B cell (primary cell): Measurements from ENCODE around the gene ERBB4. TPM values are rescaled to one million over a fixed set of nuclear protein-coding genes. Genes with fewer than 3 reads are reported as not detected.

Experiments used
- ATAC-seq: fragments of 200-7000 bp; cut with Tn5 transposase; one replicate; pipeline ENCODE4 v1.10.0; 2021; ENCODE audit warnings: low read depth, mild to moderate bottlenecking, moderate number of reproducible peaks, moderate library complexity
- CTCF ChIA-PET: fragments of 350-600 bp; sonication (Branson Sonifier 250); formaldehyde crosslinking; loops from one replicate; lab custom pipeline; 2021; ENCODE audit warnings: antibody characterized with exemption, inconsistent platforms; lab: Charles Lee
- POLR2A ChIA-PET: fragments of 350-600 bp; sonication (Branson Sonifier 250); formaldehyde crosslinking; loops from one replicate; lab custom pipeline; 2021; ENCODE audit warnings: antibody characterized with exemption; lab: Charles Lee
- DNase-seq: peaks from one replicate; pipeline ENCODE4 v3.0.0; 2013
- H2AFZ ChIP-seq: 2 replicates; pipeline ENCODE4 v1.6.1; 2012; ENCODE audit warnings: mild to moderate bottlenecking, low read depth, low read length; ENCODE audit not compliant: insufficient read depth, poor library complexity, severe bottlenecking
- H3K27ac ChIP-seq, 2 donors: 1 replicate in 1 of 2; 2 replicates in 1 of 2; pipeline ENCODE4 v1.5.1; 2012 to 2013; ENCODE audit warnings: low read length in 2 of 2, mild to moderate bottlenecking in 2 of 2, moderate library complexity in 1 of 2
- H3K27me3 ChIP-seq, 4 experiments: fragments of 200-600 bp in 1 of 4; sonication (generic) in 1 of 4; replicated peaks in 1 of 4; 1 replicate in 2 of 4; 2 replicates in 2 of 4; pipeline versions ENCODE4 v1.6.1 to v1.7.0; 2013 to 2016; ENCODE audit warnings: low read length in 3 of 4, mild to moderate bottlenecking in 2 of 4, mixed read lengths in 1 of 4, moderate library complexity in 1 of 4; ENCODE audit not compliant: insufficient read depth in 4 of 4, control insufficient read depth in 3 of 4; ENCODE audit errors: control extremely low read depth in 1 of 4
- H3K36me3 ChIP-seq, 2 experiments: replicated peaks in 1 of 2; 1 replicate in 1 of 2; 2 replicates in 1 of 2; pipeline versions ENCODE4 v1.6.1 to v1.7.1; 2013; ENCODE audit warnings: low read length in 1 of 2; ENCODE audit not compliant: insufficient read depth in 2 of 2, control insufficient read depth in 1 of 2; ENCODE audit errors: control extremely low read depth in 1 of 2, extremely low read depth in 1 of 2
- H3K4me1 ChIP-seq, 2 donors: fragments of 200-600 bp in 1 of 2; sonication (generic) in 1 of 2; 1 replicate in 1 of 2; 2 replicates in 1 of 2; pipeline versions ENCODE4 v1.5.1 to v1.6.1; 2013 to 2017; ENCODE audit warnings: low read length in 2 of 2; ENCODE audit not compliant: control insufficient read depth in 2 of 2, insufficient read depth in 2 of 2
- H3K4me2 ChIP-seq: replicated peaks from 2 replicates; pipeline ENCODE3; 2012; ENCODE audit warnings: mild to moderate bottlenecking, low read depth, low read length; ENCODE audit not compliant: poor library complexity, severe bottlenecking
- H3K4me3 ChIP-seq, 5 experiments: fragments of 200-600 bp in 1 of 5; sonication (generic) in 1 of 5; 1 replicate in 3 of 5; 2 replicates in 2 of 5; pipeline versions ENCODE4 v1.5.1 to v1.7.0; 2011 to 2016; ENCODE audit warnings: low read length in 4 of 5, mild to moderate bottlenecking in 4 of 5, low read depth in 2 of 5, control low read depth in 1 of 5, moderate library complexity in 1 of 5; ENCODE audit not compliant: insufficient read depth in 1 of 5; ENCODE audit errors: control extremely low read depth in 1 of 5, extremely low read depth in 1 of 5
- H3K79me2 ChIP-seq: fragments of 200-600 bp; sonication (generic); one replicate; pipeline ENCODE4 v1.6.0; 2016; ENCODE audit warnings: low read length; ENCODE audit not compliant: control insufficient read depth, insufficient read depth
- H3K9ac ChIP-seq: fragments of 200-600 bp; sonication (generic); 2 replicates; pipeline ENCODE4 v1.6.1; 2017; ENCODE audit warnings: mild to moderate bottlenecking, low read length, moderate library complexity
- H3K9me3 ChIP-seq, 3 donors: one replicate each; pipeline versions ENCODE4 v1.6.1 to v1.7.1; 2013; ENCODE audit warnings: low read length in 2 of 3; ENCODE audit not compliant: control insufficient read depth in 2 of 3, insufficient read depth in 1 of 3; ENCODE audit errors: control extremely low read depth in 1 of 3
- H4K20me1 ChIP-seq: 2 replicates; pipeline ENCODE4 v1.6.0; 2012; ENCODE audit warnings: mild to moderate bottlenecking, low read length; ENCODE audit not compliant: insufficient read depth, control insufficient read depth, poor library complexity, severe bottlenecking
- H3K27ac Mint-ChIP-seq: one replicate; pipeline ENCODE4 v1.8.0; 2021; ENCODE audit warnings: mixed read lengths
- H3K27me3 Mint-ChIP-seq: one replicate; pipeline ENCODE4 v1.8.0; 2021; ENCODE audit warnings: mixed read lengths
- H3K4me1 Mint-ChIP-seq: one replicate; pipeline ENCODE4 v1.8.0; 2021; ENCODE audit warnings: mixed read lengths
- H3K4me3 Mint-ChIP-seq: one replicate; pipeline ENCODE4 v1.8.0; 2021; ENCODE audit warnings: mixed read lengths
- H3K9me3 Mint-ChIP-seq: one replicate; pipeline ENCODE4 v1.8.0; 2022; ENCODE audit warnings: mixed read lengths; ENCODE audit not compliant: insufficient read depth
- CTCF ChIP-seq: fragments of 200-600 bp; IDR thresholded peaks from one replicate; pipeline ENCODE4 v1.8.0; 2022; ENCODE audit warnings: antibody characterized with exemption, mild to moderate bottlenecking
- EZH2 ChIP-seq: IDR thresholded peaks from 2 replicates; pipeline ENCODE4 v1.6.1; 2012; ENCODE audit warnings: borderline replicate concordance, low read depth, mild to moderate bottlenecking, moderate library complexity, low read length; ENCODE audit not compliant: insufficient read depth, poor library complexity, severe bottlenecking
- WGBS: methylation state at CpG from one replicate; pipeline ENCODE4 v1.1.5; 2013; ENCODE audit warnings: missing lambda C conversion rate; ENCODE audit not compliant: insufficient coverage; 5-methylcytosine and 5-hydroxymethylcytosine counted together
- intact Hi-C: fragments of 100-400 bp; cut with micrococcal nuclease; formaldehyde crosslinking; loops from one replicate; pipeline ENCODE4 v1.10.0; 2022
- polyA plus RNA-seq: library from polyadenylated mRNA; depleted of rRNA; stranded (reverse); fragments of >200 nt; gene quantifications from 2 replicates; pipeline ENCODE4 v1.2.3, GENCODE V29; 2012
- total RNA-seq, 2 donors: library from RNA; stranded (reverse); fragments of 120-200 nt in 1 of 2; gene quantifications; 1 replicate in 1 of 2; 2 replicates in 1 of 2; pipeline versions ENCODE4 v1.2.3 to v1.2.4, GENCODE V29; 2013 to 2022

The ERBB4 gene
- total and polyA plus RNA-seq, 2 donors (not counting 1 experiment from before 2014, with no cell fraction given), result not detected

GRCh38 chr2:211416373-211416772, 1122.2 kb downstream of the ERBB4 start:
- H3K4me2 ChIP-seq, result no peak overlapping the region
- no peak overlapping the region for H2AFZ ChIP-seq
- intact Hi-C loops, result no loop called here
- H3K27me3 ChIP-seq, result no peaks in the 10 kb centered on the region
- H3K27me3 Mint-ChIP-seq, result no peaks in the 10 kb centered on the region
- no peaks in the 10 kb centered on the region for H3K4me1 Mint-ChIP-seq
- ChIA-PET POLR2A (no interaction called here), CTCF (no interaction called here)
- no peaks in the 10 kb centered on the region for H4K20me1 ChIP-seq
- H3K4me3 ChIP-seq, result no peak overlapping the region
- no peak overlapping the region for H3K9ac ChIP-seq
- ATAC-seq (no peak), DNase-seq (no peak)
- H3K27ac Mint-ChIP-seq, result no peak overlapping the region
- WGBS, result no CpG with 5 or more reads among the region's 2 CpGs
- no peaks in the 10 kb centered on the region for H3K4me1 ChIP-seq
- H3K9me3 Mint-ChIP-seq, result no peaks in the 10 kb centered on the region
- TF ChIP-seq EZH2, result no peak
- no peak for TF ChIP-seq CTCF
- H3K4me3 Mint-ChIP-seq, result no peak overlapping the region
- H3K27ac ChIP-seq, result no peak overlapping the region
- no peaks in the 10 kb centered on the region for H3K36me3 ChIP-seq
- no peaks in the 10 kb centered on the region for H3K9me3 ChIP-seq
- no peaks in the 10 kb centered on the region for H3K79me2 ChIP-seq

GRCh38 chr2:211413746-211414145, 1124.9 kb downstream of the ERBB4 start:
- Mint-ChIP-seq H3K9me3 (no peaks in the 10 kb centered on the region), H3K27me3 (no peaks in the 10 kb centered on the region), H3K27ac (no peak overlapping the region), H3K4me3 (no peak overlapping the region), H3K4me1 (no peaks in the 10 kb centered on the region)
- ATAC-seq, result no peak
- intact Hi-C loops, result no loop called here
- ChIA-PET CTCF (no interaction called here), POLR2A (no interaction called here)
- no peak overlapping the region for H3K9ac ChIP-seq
- no peaks in the 10 kb centered on the region for H3K9me3 ChIP-seq
- no peaks in the 10 kb centered on the region for H3K79me2 ChIP-seq
- DNase-seq, result no peak
- H3K27ac ChIP-seq, result no peak overlapping the region
- no peak overlapping the region for H2AFZ ChIP-seq
- H3K4me3 ChIP-seq, result no peak overlapping the region
- no peaks in the 10 kb centered on the region for H4K20me1 ChIP-seq
- no peaks in the 10 kb centered on the region for H3K4me1 ChIP-seq
- TF ChIP-seq CTCF (no peak), EZH2 (no peak)
- no peak overlapping the region for H3K4me2 ChIP-seq
- WGBS, result 93% methylated on average over 4 of the region's 7 CpGs
- no peaks in the 10 kb centered on the region for H3K36me3 ChIP-seq
- no peaks in the 10 kb centered on the region for H3K27me3 ChIP-seq
